NCI-H2107 treated with DMSO at 0.1 percent for 48 hours (cell line): ENCODE results near the gene SEPTIN10.
"Not testable (repeated sequence)": the region's sequence is repeated elsewhere in the genome, so short reads cannot be mapped to it uniquely, and the experiment has no call there.

ENCODE experiments used
- DNase-seq: peaks from one replicate; lab custom pipeline; 2025; ENCODE audit not compliant: unreplicated experiment; lab: John Stamatoyannopoulos, UW

Gene SEPTIN10

GRCh38 chr2:109613922-109614714 lies at the start of gene SEPTIN10, which contains the start of gene SOWAHC:
TSS of gene SEPTIN10 (minus strand) at chr2:109613966. CDS start at chr2:109613827, 139 bp downstream.
TSS of gene SOWAHC (plus strand) at chr2:109614364. CDS start at chr2:109614490, 126 bp downstream.
- peak; percentile 12 for DNase-seq

GRCh38 chr2:109662889-109663288 lies 49.1 kb upstream of the SEPTIN10 start:
- no peak for DNase-seq

GRCh38 chr2:109660046-109660860 lies 46.5 kb upstream of the SEPTIN10 start:
- DNase-seq, result no peak

GRCh38 chr2:109659396-109660045 lies 45.8 kb upstream of the SEPTIN10 start:
- DNase-seq, result no peak

GRCh38 chr2:109655287-109655686 lies 41.5 kb upstream of the SEPTIN10 start:
- no peak for DNase-seq

GRCh38 chr2:109654326-109655050 lies 40.7 kb upstream of the SEPTIN10 start:
- DNase-seq, result no peak

- no peak for DNase-seq
Observed at GRCh38 chr2:109649736-109650695, 36.2 kb upstream of the SEPTIN10 start.

- no peak for DNase-seq
Observed at GRCh38 chr2:109648041-109648527, 34.3 kb upstream of the SEPTIN10 start.

- DNase-seq, result no peak
Observed at GRCh38 chr2:109647636-109648035, 33.9 kb upstream of the SEPTIN10 start.

- no peak for DNase-seq
Observed at GRCh38 chr2:109646961-109647360, 33.2 kb upstream of the SEPTIN10 start.

- no peak for DNase-seq
Observed at GRCh38 chr2:109645412-109646184, 31.8 kb upstream of the SEPTIN10 start.

- DNase-seq, result no peak
Observed at GRCh38 chr2:109644571-109645275, 31.0 kb upstream of the SEPTIN10 start.

- DNase-seq, result not testable (repeated sequence)
Observed at GRCh38 chr2:109640000-109640399, 26.2 kb upstream of the SEPTIN10 start.

- DNase-seq, result no peak
Observed at GRCh38 chr2:109638795-109639194, 25.0 kb upstream of the SEPTIN10 start.

- DNase-seq, result no peak
Observed at GRCh38 chr2:109637749-109638570, 24.2 kb upstream of the SEPTIN10 start.

GRCh38 chr2:109636317-109636716 lies 22.6 kb upstream of the SEPTIN10 start:
- no peak for DNase-seq
